Adrenal gland (tissue), 12 donors: ENCODE results near the gene SH3BP2. TPM values are rescaled to one million over a fixed set of nuclear protein-coding genes. Genes with fewer than 3 reads are reported as not detected.
A peak's percentile ranks its signal among the peaks of the same experiment; 100 is the strongest.

Source experiments
- DNase-seq, 7 donors: peaks; one replicate each; pipeline ENCODE4 v3.0.0-alpha.2; 2019 to 2020
- H3K27ac ChIP-seq, 5 donors: fragments of 200-600 bp; sonication (generic) in 4 of 5; 1 replicate in 3 of 5; 2 replicates in 2 of 5; pipeline versions ENCODE4 v1.5.1 to v1.8.0; 2016 to 2020; ENCODE audit warnings: mild to moderate bottlenecking in 1 of 5
- H3K27me3 ChIP-seq: fragments of 200-600 bp; 2 replicates; pipeline ENCODE4 v1.8.0; 2021
- H3K36me3 ChIP-seq, 2 donors: fragments of 200-600 bp; replicated peaks in 1 of 2; 1 replicate in 1 of 2; 2 replicates in 1 of 2; pipeline versions ENCODE4 v1.5.1 to v1.8.0; 2018 to 2022
- H3K4me1 ChIP-seq, 2 donors: fragments of 200-600 bp; replicated peaks in 1 of 2; 1 replicate in 1 of 2; 2 replicates in 1 of 2; pipeline versions ENCODE4 v1.5.1 to v1.8.0; 2018 to 2021
- H3K4me3 ChIP-seq, 4 donors: fragments of 200-600 bp; sonication (generic) in 3 of 4; one replicate each; pipeline ENCODE4 v1.5.1; 2016 to 2018
- H3K9me3 ChIP-seq, 3 donors: fragments of 200-600 bp; sonication (generic) in 1 of 3; replicated peaks in 1 of 3; 1 replicate in 2 of 3; 2 replicates in 1 of 3; pipeline versions ENCODE4 v1.5.1 to v1.8.0; 2016 to 2021
- CTCF ChIP-seq, 6 experiments: fragments of 450-650 bp in 4 of 6; fragments of 200-600 bp in 2 of 6; sonication (generic) in 1 of 6; IDR thresholded peaks; 1 replicate in 5 of 6; 2 replicates in 1 of 6; pipeline versions ENCODE4 v1.5.1 to v1.8.0; 2016 to 2021; ENCODE audit warnings: antibody characterized with exemption in 6 of 6, mild to moderate bottlenecking in 2 of 6, moderate library complexity in 1 of 6
- POLR2A ChIP-seq, 2 donors: fragments of 450-650 bp; IDR thresholded peaks; one replicate each; pipeline ENCODE4 v1.6.1; 2017; ENCODE audit warnings: antibody characterized with exemption in 2 of 2, mild to moderate bottlenecking in 2 of 2, moderate library complexity in 1 of 2
- WGBS, 4 donors: extraction: QIAGEN DNeasy Blood & Tissue Kit in 2 of 4; methylation state at CpG; one replicate each; pipeline versions ENCODE4 v1.1.5 to v1.1.7; 2013 to 2017; 5-methylcytosine and 5-hydroxymethylcytosine counted together
- intact Hi-C, 2 donors: fragments of 100-400 bp; cut with DNase I; formaldehyde crosslinking; loops; one replicate each; pipeline versions ENCODE4 v1.14.1 to v1.15.0; 2022 to 2023
- polyA plus RNA-seq, 3 donors: library from polyadenylated mRNA; stranded (reverse); fragments of 200-250 nt in 2 of 3; fragments of 350-450 nt in 1 of 3; fragmentation: Illumina TruSeq in 1 of 3; extraction: RNeasy Lipid Tissue Mini Kit (QIAGEN cat#74804) in 1 of 3; gene quantifications; one replicate each; pipeline ENCODE4 v1.2.3, GENCODE V29; 2013 to 2014
- total RNA-seq, 9 donors: library from RNA; depleted of rRNA in 4 of 9; stranded (reverse); fragments of >200 nt in 4 of 9; fragments of 120-200 nt in 1 of 9; fragmentation: NEBNext Ultra II Directional in 1 of 9; extraction: Animal tissue kit (Norgen Biotek cat#: 25700) in 1 of 9; gene quantifications; one replicate each; pipeline versions ENCODE4 v1.1.0 to v1.2.4, GENCODE V29; 2013 to 2023
- donor health status: healthy with polysubstance abuse.
- donor health status: Bipolar disorder and iron deficiency.
- donor health status: DM: yes; HTN: yes; CAD: no.
- donor health status: DM: no; HTN: no; CAD: no.
- donor health status: DM: no; HTN: no; CAD: no.
- donor health status: DM: yes; HTN: yes; CAD: no.

SH3BP2 gene
- total and polyA plus RNA-seq, 12 donors: 7.7 to 160 (median 36.3) TPM

DNA sequence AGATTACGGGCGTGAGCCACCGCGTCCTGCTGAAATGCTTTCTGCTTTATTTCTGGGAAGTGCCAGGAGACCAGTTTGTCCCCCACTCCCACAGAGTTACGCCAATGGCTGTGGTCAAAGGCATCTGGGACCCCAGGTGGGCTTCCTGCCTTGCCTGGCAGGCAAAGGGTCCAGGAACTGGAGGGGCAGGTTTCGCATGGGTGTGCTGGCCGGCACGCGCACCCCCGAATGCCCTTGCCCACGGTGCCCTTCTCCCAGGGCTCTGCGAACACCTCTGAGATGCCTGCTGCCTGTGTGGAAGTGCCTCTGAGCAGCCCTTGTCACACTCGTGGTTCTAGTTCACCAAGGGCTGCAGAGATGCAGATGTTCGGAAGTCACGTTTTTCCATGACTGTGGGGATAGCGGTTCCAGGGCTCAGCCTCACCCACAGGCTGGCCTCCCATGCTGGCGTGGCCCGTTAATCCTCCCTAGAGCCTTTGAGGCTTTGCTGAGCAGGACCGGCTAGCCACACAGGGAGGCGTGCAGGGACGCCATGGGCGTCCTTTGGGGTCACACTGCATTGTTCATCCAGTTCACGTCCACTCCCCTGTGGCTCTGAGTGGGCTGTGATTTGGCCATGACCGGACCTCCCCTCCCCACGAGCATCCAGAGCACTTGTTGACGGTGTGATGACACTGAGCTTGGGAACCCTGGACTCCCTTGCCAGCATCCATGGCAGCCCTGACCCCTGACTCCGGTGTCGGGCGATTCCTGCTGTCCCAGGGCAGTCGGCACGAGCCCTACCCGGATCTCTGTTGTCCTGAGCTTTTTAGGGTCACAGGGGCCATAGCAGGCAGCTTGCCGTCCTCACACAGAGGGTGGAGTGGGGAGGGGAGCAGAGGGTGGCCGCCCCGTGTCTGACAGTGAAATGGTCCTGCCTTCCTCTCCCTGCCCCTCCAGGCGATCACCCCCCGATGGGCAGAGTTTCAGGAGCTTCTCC is 38.0 kb downstream of the SH3BP2 start:
- H3K4me1 ChIP-seq: no peaks in the 10 kb centered on the region
- H3K9me3 ChIP-seq: no peaks in the 10 kb centered on the region
- peaks cover 0 to 61% of the 10 kb centered on the region in 2 donors for H3K36me3 ChIP-seq
- DNase-seq: peak in 3 of 7 donors; percentile 5 to 12 (median 7)
- H3K27ac ChIP-seq: no peak overlapping the region
- intact Hi-C loops: no loop called here
- no peak overlapping the region for H3K4me3 ChIP-seq
- WGBS, 4 donors: 85 to 92% (median 90%) methylated on average over 21 to 37 of the region's 37 CpGs
- H3K27me3 ChIP-seq: no peaks in the 10 kb centered on the region
- TF ChIP-seq POLR2A (IDR thresholded peaks at IDR 0.05): no peak
- no peak for TF ChIP-seq CTCF (IDR thresholded peaks at IDR 0.05)

DNA sequence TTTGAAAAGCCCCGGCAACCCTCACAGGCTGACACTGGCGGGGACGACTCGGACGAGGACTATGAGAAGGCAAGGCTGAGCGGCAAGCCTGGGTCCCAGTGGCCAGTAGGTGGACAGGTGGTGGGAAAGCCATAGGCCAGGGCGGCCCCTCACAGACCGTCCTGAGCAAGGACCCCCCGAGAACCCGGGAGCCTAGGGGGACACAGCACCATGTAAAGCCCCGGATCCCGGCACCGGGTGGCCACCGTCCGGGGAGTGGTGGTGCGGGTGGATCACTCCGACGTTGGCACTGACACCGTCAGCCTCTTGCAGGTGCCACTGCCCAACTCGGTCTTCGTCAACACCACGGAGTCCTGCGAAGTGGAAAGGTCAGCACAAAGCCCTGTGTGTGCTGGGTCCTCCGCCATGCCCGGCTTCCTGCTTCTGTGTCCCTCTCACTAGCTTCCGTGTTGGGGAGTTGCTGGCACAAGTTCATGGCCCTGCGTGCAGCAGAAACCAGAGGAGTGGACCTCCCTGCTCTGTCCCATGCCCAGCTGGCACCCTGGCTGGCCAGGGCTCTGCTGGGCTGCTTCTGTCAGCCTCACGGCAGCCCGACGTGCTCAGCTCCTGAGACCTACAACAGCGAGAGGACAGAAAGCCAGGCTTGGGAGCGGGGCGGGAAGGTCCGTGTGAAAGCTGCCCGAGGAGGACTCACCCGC is 38.9 kb downstream of the SH3BP2 start:
- no peaks in the 10 kb centered on the region for H3K9me3 ChIP-seq
- TF ChIP-seq CTCF (IDR thresholded peaks at IDR 0.05) (no peak), POLR2A (IDR thresholded peaks at IDR 0.05) (no peak)
- H3K4me1 ChIP-seq: peaks cover 0 to 6% of the 10 kb centered on the region in 2 donors
- 91 to 97% (median 95%) methylated on average over 14 to 36 of the region's 36 CpGs for WGBS, 4 donors
- peak in 3 of 7 donors; percentile 9 to 12 (median 11) for DNase-seq
- H3K36me3 ChIP-seq: peaks cover 0 to 65% of the 10 kb centered on the region in 2 donors
- no peaks in the 10 kb centered on the region for H3K27me3 ChIP-seq
- H3K27ac ChIP-seq: no peak overlapping the region
- intact Hi-C loops: no loop called here
- no peak overlapping the region for H3K4me3 ChIP-seq

GRCh38 chr4:2832309-2832980 is 39.6 kb downstream of the SH3BP2 start:
- DNase-seq: peak in 3 of 7 donors; percentile 5 to 10 (median 10)
- intact Hi-C loops: no loop called here
- Histone ChIP-seq H3K9me3 (no peaks in the 10 kb centered on the region), H3K36me3 (peaks cover 0 to 58% of the 10 kb centered on the region in 2 donors), H3K27ac (no peak overlapping the region), H3K4me1 (peaks cover 0 to 9% of the 10 kb centered on the region in 2 donors), H3K27me3 (no peaks in the 10 kb centered on the region), H3K4me3 (no peak overlapping the region)
- 92 to 96% (median 94%) methylated on average over 12 to 20 of the region's 20 CpGs; no CpG with 5 or more reads in 1 of the 4 donors for WGBS, 4 donors
- TF ChIP-seq POLR2A (IDR thresholded peaks at IDR 0.05) (no peak), CTCF (IDR thresholded peaks at IDR 0.05) (no peak)
